K562 (cell line): Measurements from ENCODE around the gene PRKAR2B. TPM values are rescaled to one million over a fixed set of nuclear protein-coding genes. Genes with fewer than 3 reads are reported as not detected.
A peak's percentile ranks its signal among the peaks of the same experiment; 100 is the strongest.

ENCODE experiments used
- ARID1B ChIP-seq: fragments of 450-650 bp; IDR thresholded peaks from 2 replicates; pipeline ENCODE4 v1.6.1; 2016; ENCODE audit warnings: antibody characterized with exemption, mild to moderate bottlenecking, inconsistent platforms
- ELK1 ChIP-seq: sonication (generic); formaldehyde crosslinking; IDR thresholded peaks from 2 replicates; pipeline ENCODE4 v1.8.1; 2022; ENCODE audit warnings: missing genetic modification reagents
- JUND ChIP-seq, 2 experiments: IDR thresholded peaks; 2 replicates in 1 of 2; 3 replicates in 1 of 2; pipeline ENCODE4 v1.6.1; 2011; ENCODE audit warnings: borderline replicate concordance in 2 of 2, low read depth in 2 of 2, low read length in 2 of 2, improper control_type of control experiment in 1 of 2, missing biosample characterization in 1 of 2, missing genetic modification characterization in 1 of 2, missing genetic modification reagents in 1 of 2
- KLF1 ChIP-seq: fragments of 450-650 bp; IDR thresholded peaks from 2 replicates; pipeline ENCODE4 v1.6.1; 2016; ENCODE audit warnings: missing genetic modification characterization, missing compliant biosample characterization
- KLF10 ChIP-seq: fragments of 250-450 bp; sonication (Bioruptor Pico); IDR thresholded peaks from 2 replicates; pipeline ENCODE4 v1.6.1; 2021; ENCODE audit warnings: matching md5 sums
- MTA2 ChIP-seq: fragments of 450-650 bp; IDR thresholded peaks from 2 replicates; pipeline ENCODE4 v1.6.1; 2016; ENCODE audit warnings: low read depth
- PRDM10 ChIP-seq: fragments of 450-650 bp; IDR thresholded peaks from 2 replicates; pipeline ENCODE4 v1.6.1; 2018; ENCODE audit not compliant: partially characterized antibody
- RB1 ChIP-seq: fragments of 450-650 bp; IDR thresholded peaks from 2 replicates; pipeline ENCODE4 v1.6.1; 2017; ENCODE audit warnings: low read depth, mild to moderate bottlenecking
- RFX1 ChIP-seq: fragments of 450-650 bp; IDR thresholded peaks from 2 replicates; pipeline ENCODE4 v1.6.1; 2016; ENCODE audit warnings: mild to moderate bottlenecking, moderate library complexity
- TFE3 ChIP-seq: fragments of 450-650 bp; formaldehyde crosslinking; IDR thresholded peaks from 2 replicates; pipeline ENCODE4 v1.4.0; 2020; ENCODE audit warnings: mild to moderate bottlenecking, mixed read lengths
- TRIM28 ChIP-seq: fragments of 450-650 bp; IDR thresholded peaks from 2 replicates; pipeline ENCODE4 v1.6.1; 2017
- VEZF1 ChIP-seq: fragments of 200-800 bp; sonication (Bioruptor generic); IDR thresholded peaks from 2 replicates; pipeline ENCODE4 v1.6.1; 2017; ENCODE audit warnings: missing genetic modification characterization, missing compliant biosample characterization
- ZNF253 ChIP-seq: fragments of 250-450 bp; sonication (Bioruptor Pico); conservative IDR thresholded peaks from 2 replicates; pipeline ENCODE4 v1.6.1; 2021; ENCODE audit warnings: mild to moderate bottlenecking
- ZNF639 ChIP-seq, 2 experiments: fragments of 200-800 bp in 1 of 2; sonication (Bioruptor generic) in 1 of 2; sonication (generic) in 1 of 2; formaldehyde crosslinking in 1 of 2; IDR thresholded peaks in 1 of 2; conservative IDR thresholded peaks in 1 of 2; 2 replicates each; pipeline versions ENCODE4 v1.5.0 to v1.6.1; 2016 to 2020; ENCODE audit warnings: missing compliant biosample characterization in 1 of 2, missing genetic modification characterization in 1 of 2, missing genetic modification reagents in 1 of 2
- ZNF79 ChIP-seq: fragments of 250-450 bp; sonication (Bioruptor Pico); IDR thresholded peaks from 2 replicates; pipeline ENCODE4 v1.4.0; 2020; ENCODE audit warnings: low read depth, mild to moderate bottlenecking, moderate library complexity
- polyA plus RNA-seq, 8 experiments: library from polyadenylated mRNA; depleted of rRNA in 4 of 8; stranded (reverse) in 5 of 8; unstranded in 3 of 8; fragments of >200 nt; fragmentation: Nextera tagmentation in 2 of 8; fragmentation: Illumina TruSeq in 1 of 8; extraction: Ambion mirVana in 2 of 8; extraction: Trizol in 1 of 8; gene quantifications; 2 replicates each; pipeline versions ENCODE4 v1.2.1 to v1.2.3, GENCODE V29; 2011 to 2014; ENCODE audit warnings: inconsistent platforms in 1 of 8, missing spikeins in 1 of 8
- total RNA-seq, 7 experiments: library from RNA; depleted of rRNA in 6 of 7; stranded (reverse); fragments of >200 nt in 6 of 7; fragmentation: Illumina TruSeq in 2 of 7; extraction: Trizol in 2 of 7; gene quantifications; 2 replicates each; pipeline versions ENCODE4 v1.2.1 to v1.2.3, GENCODE V29; 2011 to 2021; ENCODE audit warnings: low replicate concordance in 1 of 7

The PRKAR2B gene
- total and polyA plus RNA-seq, 9 of the 15 experiments (the other 6 are each of a cell fraction or from before 2014, with no cell fraction given), result 59.0 to 173 (median 129) TPM

- peak; percentile 63 for TF ChIP-seq PRDM10
- no peak for TF ChIP-seq KLF10 (CRISPR knock-in tag)
- TF ChIP-seq ELK1 (CRISPR knock-in tag), result no peak
- no peak for TF ChIP-seq TFE3 (CRISPR knock-in tag)
- peak; percentile 65 for TF ChIP-seq JUND (IDR thresholded peaks at IDR 0.05; ENCODE audit: borderline replicate concordance, low read depth, low read length)
- peak; percentile 57; the same call in 2 of the 3 replicates for TF ChIP-seq JUND (tag; IDR thresholded peaks at IDR 0.05; ENCODE audit: borderline replicate concordance, low read depth, low read length)
- TF ChIP-seq ZNF253 (CRISPR knock-in tag), result no peak
- 0 out of 2 replicates have a peak, but pooled peaks have one; percentile 25 for TF ChIP-seq TRIM28
- TF ChIP-seq RB1, result peak; percentile 61
- TF ChIP-seq MTA2, result 0 out of 2 replicates have a peak, but pooled peaks have one; percentile 17
- peak in 1 of 2 experiments; percentile 63; a peak in 1 of 4 replicates for TF ChIP-seq ZNF639 (CRISPR knock-in tag; conservative IDR thresholded peaks at IDR 0.05 in 1 of 2, IDR thresholded peaks at IDR 0.05 in 1 of 2)
- peak; percentile 16; the same call in 1 of the 2 replicates for TF ChIP-seq ARID1B
- TF ChIP-seq KLF1 (tag), result 0 out of 2 replicates have a peak, but pooled peaks have one; percentile 26
- peak; percentile 98 for TF ChIP-seq VEZF1 (CRISPR knock-in tag)
- peak; percentile 16; the same call in 1 of the 2 replicates for TF ChIP-seq RFX1
- TF ChIP-seq ZNF79 (CRISPR knock-in tag), result no peak
Observed at GRCh38 chr7:107168233-107169119, 124.0 kb downstream of the PRKAR2B start, which contains the start of gene HBP1 (continued).
